Muscle layer of colon (tissue), 2 donors: Measurements from ENCODE around the gene BBS4.

Experiments
- H3K27ac ChIP-seq: one replicate; pipeline ENCODE4 v1.7.0; 2013; ENCODE audit warnings: low read depth, mild to moderate bottlenecking, low read length, moderate library complexity
- H3K27me3 ChIP-seq, 2 donors: one replicate each; pipeline ENCODE4 v1.7.0; 2013; ENCODE audit warnings: low read length in 2 of 2, mild to moderate bottlenecking in 2 of 2; ENCODE audit not compliant: insufficient read depth in 2 of 2, control insufficient read depth in 1 of 2
- H3K36me3 ChIP-seq: one replicate; pipeline ENCODE4 v1.7.0; 2013; ENCODE audit warnings: mild to moderate bottlenecking, low read length; ENCODE audit not compliant: insufficient read depth
- H3K4me1 ChIP-seq: one replicate; pipeline ENCODE4 v1.7.0; 2013; ENCODE audit warnings: mild to moderate bottlenecking, low read length; ENCODE audit not compliant: insufficient read depth
- H3K4me3 ChIP-seq, 2 donors: one replicate each; pipeline ENCODE4 v1.7.0; 2013; ENCODE audit warnings: low read length in 2 of 2, low read depth in 1 of 2, mild to moderate bottlenecking in 1 of 2, moderate library complexity in 1 of 2
- H3K9ac ChIP-seq: one replicate; pipeline ENCODE4 v1.7.0; 2013; ENCODE audit warnings: low read length
- H3K9me3 ChIP-seq: one replicate; pipeline ENCODE4 v1.7.0; 2013; ENCODE audit warnings: mild to moderate bottlenecking, low read length
- donor health status: abdominal sarcoma.
- donor health status: Adenocarcinoma of cecum.

BBS4 gene

GRCh38 chr15:72785841-72786240 is 99.8 kb downstream of the BBS4 start:
- Histone ChIP-seq H3K27me3 (no peaks in the 10 kb centered on the region), H3K9ac (no peak overlapping the region), H3K36me3 (no peaks in the 10 kb centered on the region), H3K27ac (no peak overlapping the region), H3K4me1 (peaks cover 27% of the 10 kb centered on the region), H3K9me3 (no peaks in the 10 kb centered on the region), H3K4me3 (no peak overlapping the region)

DNA sequence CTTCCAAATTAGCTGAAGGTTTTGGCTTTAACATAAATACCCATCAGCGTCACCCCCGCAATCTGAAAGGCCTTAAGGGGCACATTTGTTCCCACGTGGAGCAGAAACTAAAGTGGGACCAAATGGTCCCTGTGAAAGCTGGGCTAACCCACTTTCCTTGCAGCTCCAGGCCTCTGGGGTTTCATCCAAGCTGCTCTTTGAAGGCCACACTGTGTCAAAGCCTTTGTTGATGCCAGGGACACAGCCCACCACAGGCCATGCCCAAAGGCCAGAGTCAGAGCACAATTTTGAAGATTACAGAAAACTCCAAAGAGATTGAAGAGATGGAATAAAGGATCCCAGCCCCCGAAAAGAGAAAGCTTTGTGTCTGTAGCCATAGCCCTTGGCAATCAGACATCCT is 100.2 kb downstream of the BBS4 start:
- Histone ChIP-seq H3K9me3 (no peaks in the 10 kb centered on the region), H3K27me3 (no peaks in the 10 kb centered on the region), H3K27ac (no peak overlapping the region), H3K4me3 (no peak overlapping the region), H3K9ac (no peak overlapping the region), H3K36me3 (no peaks in the 10 kb centered on the region), H3K4me1 (peaks cover 24% of the 10 kb centered on the region)

DNA sequence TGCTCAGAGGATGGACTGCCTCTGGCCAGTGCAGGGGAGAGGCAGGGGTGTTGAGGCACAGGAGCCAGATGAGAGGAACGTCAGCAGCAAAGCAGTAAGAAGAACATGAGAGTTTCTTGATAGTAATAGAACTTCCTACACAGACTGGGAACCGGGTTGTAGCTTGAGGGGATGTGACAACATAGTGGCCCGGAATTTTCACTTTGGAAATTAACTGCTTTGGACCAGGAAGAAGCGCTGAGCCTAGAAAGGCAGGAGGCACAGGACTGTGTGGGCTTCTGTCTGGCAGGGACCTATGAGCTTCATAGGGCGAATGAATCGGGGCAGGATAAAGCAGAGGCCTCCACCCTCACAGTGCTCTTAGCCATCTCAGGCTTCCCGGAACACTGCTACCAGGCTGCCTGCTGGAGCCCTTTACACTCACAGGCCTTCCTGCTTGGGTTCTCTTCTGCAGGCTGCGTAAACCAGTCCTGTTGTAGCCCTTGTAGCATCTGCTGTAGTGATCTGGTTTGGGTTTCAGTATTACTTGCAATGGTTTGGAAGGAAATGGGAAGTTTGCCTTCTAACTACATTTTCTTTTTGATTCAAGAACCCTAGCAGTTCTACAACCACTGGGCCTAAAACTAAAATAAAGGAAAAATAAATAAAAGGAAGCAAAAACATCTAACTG is 100.8 kb downstream of the BBS4 start:
- Histone ChIP-seq H3K4me1 (peaks cover 18% of the 10 kb centered on the region), H3K9me3 (no peaks in the 10 kb centered on the region), H3K27me3 (no peaks in the 10 kb centered on the region), H3K9ac (no peak overlapping the region), H3K36me3 (no peaks in the 10 kb centered on the region), H3K4me3 (no peak overlapping the region), H3K27ac (no peak overlapping the region)

DNA sequence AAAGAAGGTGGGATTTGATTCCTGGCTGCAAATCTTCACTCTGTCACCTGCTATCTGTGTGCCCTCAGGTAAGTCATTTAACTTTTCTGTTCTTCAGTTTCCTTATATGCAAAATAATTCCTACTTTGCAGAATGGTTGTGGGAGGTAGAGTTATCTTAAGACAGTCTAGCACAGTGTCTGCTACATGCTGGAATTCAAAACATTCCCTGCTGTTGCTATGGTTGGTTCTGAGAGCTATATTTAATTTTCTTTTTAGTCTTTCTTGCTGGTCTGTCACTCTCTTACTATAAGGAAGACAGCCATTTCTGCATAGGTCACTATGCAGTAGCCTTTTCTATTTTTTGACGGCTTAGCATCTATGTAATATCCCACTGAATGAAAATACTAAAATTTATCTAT is 101.5 kb downstream of the BBS4 start:
- Histone ChIP-seq H3K4me3 (no peak overlapping the region), H3K27me3 (no peaks in the 10 kb centered on the region), H3K4me1 (peaks cover 11% of the 10 kb centered on the region), H3K27ac (no peak overlapping the region), H3K36me3 (no peaks in the 10 kb centered on the region), H3K9me3 (no peaks in the 10 kb centered on the region), H3K9ac (no peak overlapping the region)
